GM23338 (cell line): ENCODE results near the gene CHST13. TPM values are rescaled to one million over a fixed set of nuclear protein-coding genes. Genes with fewer than 3 reads are reported as not detected.

Experiments
- ATAC-seq: fragments of 200-7000 bp; cut with Tn5 transposase; 3 replicates; pipeline ENCODE4 v1.9.1; 2020
- DNase-seq: peaks from one replicate; pipeline ENCODE4 v3.0.0-alpha.2; 2015; ENCODE audit warnings: low spot score
- H2AFZ ChIP-seq: fragments of 200-600 bp; sonication (generic); 2 replicates; pipeline ENCODE4 v1.8.0; 2016; ENCODE audit warnings: antibody characterized with exemption, mild to moderate bottlenecking, moderate library complexity
- H3F3A ChIP-seq: fragments of 200-600 bp; sonication (generic); replicated peaks from 2 replicates; pipeline ENCODE4 v1.8.0; 2017; ENCODE audit warnings: antibody characterized with exemption, mixed run types, low read depth
- H3K27ac ChIP-seq: fragments of 200-600 bp; sonication (generic); 2 replicates; pipeline ENCODE4 v1.6.1; 2016; ENCODE audit warnings: low read depth
- H3K27me3 ChIP-seq: fragments of 200-600 bp; sonication (generic); 2 replicates; pipeline ENCODE4 v1.8.0; 2016; ENCODE audit warnings: mild to moderate bottlenecking, mixed run types, moderate library complexity; ENCODE audit not compliant: insufficient read depth
- H3K36me3 ChIP-seq: fragments of 200-600 bp; sonication (generic); 2 replicates; pipeline ENCODE4 v1.8.0; 2016; ENCODE audit warnings: mild to moderate bottlenecking; ENCODE audit not compliant: insufficient read depth
- H3K4me1 ChIP-seq: fragments of 200-600 bp; sonication (generic); 2 replicates; pipeline ENCODE4 v1.8.0; 2016; ENCODE audit warnings: mild to moderate bottlenecking, moderate library complexity; ENCODE audit not compliant: insufficient read depth
- H3K4me2 ChIP-seq: fragments of 200-600 bp; sonication (generic); 2 replicates; pipeline ENCODE4 v1.7.1; 2017; ENCODE audit warnings: mixed run types
- H3K4me3 ChIP-seq: fragments of 200-600 bp; sonication (generic); 2 replicates; pipeline ENCODE4 v1.6.1; 2016; ENCODE audit warnings: mixed run types
- H3K79me2 ChIP-seq: fragments of 200-600 bp; sonication (generic); replicated peaks from 2 replicates; pipeline ENCODE4 v1.8.0; 2017; ENCODE audit warnings: mild to moderate bottlenecking; ENCODE audit not compliant: insufficient read depth
- H3K9me2 ChIP-seq: fragments of 200-600 bp; sonication (generic); 2 replicates; pipeline ENCODE4 v1.8.0; 2017; ENCODE audit not compliant: insufficient read depth
- H4K20me1 ChIP-seq: fragments of 200-600 bp; sonication (generic); replicated peaks from 2 replicates; pipeline ENCODE4 v1.8.0; 2017; ENCODE audit warnings: mild to moderate bottlenecking; ENCODE audit not compliant: insufficient read depth
- H3K27ac Mint-ChIP-seq: 2 replicates; pipeline ENCODE4 v1.8.0; 2020; ENCODE audit warnings: inconsistent platforms, mild to moderate bottlenecking, moderate library complexity, mixed read lengths
- H3K27me3 Mint-ChIP-seq: 3 replicates; pipeline ENCODE4 v1.8.0; 2022; ENCODE audit warnings: low read depth, mild to moderate bottlenecking, moderate library complexity, mixed read lengths, inconsistent platforms; ENCODE audit not compliant: insufficient read depth, poor library complexity
- H3K36me3 Mint-ChIP-seq: 3 replicates; pipeline ENCODE4 v1.8.0; 2021; ENCODE audit warnings: low read depth, mild to moderate bottlenecking, inconsistent platforms, moderate library complexity, mixed read lengths
- H3K4me1 Mint-ChIP-seq: 3 replicates; pipeline ENCODE4 v1.8.0; 2020; ENCODE audit warnings: mild to moderate bottlenecking, inconsistent platforms, mixed read lengths
- H3K4me3 Mint-ChIP-seq: 3 replicates; pipeline ENCODE4 v1.8.0; 2021; ENCODE audit warnings: moderate library complexity, mild to moderate bottlenecking, inconsistent platforms, mixed read lengths
- H3K9me3 Mint-ChIP-seq: 3 replicates; pipeline ENCODE4 v1.8.0; 2020; ENCODE audit warnings: moderate library complexity, mild to moderate bottlenecking, inconsistent platforms, mixed read lengths
- CREB1 ChIP-seq: fragments of 250-450 bp; sonication (Bioruptor Pico); IDR thresholded peaks from 2 replicates; pipeline ENCODE4 v1.5.0; 2020; ENCODE audit warnings: low read depth, mild to moderate bottlenecking, moderate library complexity
- EZH2phosphoT487 ChIP-seq: fragments of 200-600 bp; sonication (generic); IDR thresholded peaks from one replicate; pipeline ENCODE4 v1.8.1; 2018; ENCODE audit warnings: antibody characterized with exemption; ENCODE audit not compliant: unreplicated experiment
- JUNB ChIP-seq: IDR thresholded peaks from one replicate; pipeline ENCODE4 v1.6.1; 2016; ENCODE audit warnings: antibody characterized with exemption; ENCODE audit not compliant: unreplicated experiment
- NANOG ChIP-seq: IDR thresholded peaks from 2 replicates; pipeline ENCODE4 v1.6.1; 2016; ENCODE audit warnings: antibody characterized with exemption, borderline replicate concordance
- STAT1 ChIP-seq: IDR thresholded peaks from one replicate; pipeline ENCODE4 v1.6.1; 2016; ENCODE audit warnings: antibody characterized with exemption; ENCODE audit not compliant: unreplicated experiment
- ZNF331 ChIP-seq: fragments of 250-450 bp; sonication (Bioruptor Pico); IDR thresholded peaks from 2 replicates; pipeline ENCODE4 v1.5.0; 2020; ENCODE audit warnings: low read depth, mild to moderate bottlenecking, moderate library complexity
- polyA plus RNA-seq: library from polyadenylated mRNA; unstranded; fragments of >200 nt; fragmentation: Nextera tagmentation; extraction: Ambion mirVana; gene quantifications from 2 replicates; pipeline ENCODE4 v1.2.1, GENCODE V29; 2016
- total RNA-seq: library from RNA; depleted of rRNA; stranded (reverse); fragments of >200 nt; shearing (Covaris generic); gene quantifications from 2 replicates; pipeline ENCODE4 v1.2.3, GENCODE V29; 2014
- TF ChIP-seq, protein P1 (sequence below): fragments of 250-450 bp; sonication (Bioruptor Pico); IDR thresholded peaks from 2 replicates; pipeline ENCODE4 v1.5.0; 2020; ENCODE audit warnings: mild to moderate bottlenecking, moderate library complexity
- TF ChIP-seq, protein P2 (sequence below), 2 experiments: fragments of 200-600 bp in 1 of 2; sonication (generic) in 1 of 2; conservative IDR thresholded peaks; 2 replicates each; pipeline versions ENCODE4 v1.5.1 to v1.6.1; 2016 to 2017; ENCODE audit warnings: antibody characterized with exemption in 2 of 2, low read depth in 2 of 2, mild to moderate bottlenecking in 2 of 2, moderate library complexity in 1 of 2
- TF ChIP-seq, protein P3 (sequence below): IDR thresholded peaks from 2 replicates; pipeline ENCODE4 v1.6.1; 2016; ENCODE audit warnings: antibody characterized with exemption
- TF ChIP-seq, protein P4 (sequence below): IDR thresholded peaks from one replicate; pipeline ENCODE4 v1.6.1; 2018; ENCODE audit warnings: antibody characterized with exemption; ENCODE audit not compliant: unreplicated experiment

The CHST13 gene
- total and polyA plus RNA-seq, 2 experiments from 2014 or later = 3.7 to 8.4 TPM

DNA sequence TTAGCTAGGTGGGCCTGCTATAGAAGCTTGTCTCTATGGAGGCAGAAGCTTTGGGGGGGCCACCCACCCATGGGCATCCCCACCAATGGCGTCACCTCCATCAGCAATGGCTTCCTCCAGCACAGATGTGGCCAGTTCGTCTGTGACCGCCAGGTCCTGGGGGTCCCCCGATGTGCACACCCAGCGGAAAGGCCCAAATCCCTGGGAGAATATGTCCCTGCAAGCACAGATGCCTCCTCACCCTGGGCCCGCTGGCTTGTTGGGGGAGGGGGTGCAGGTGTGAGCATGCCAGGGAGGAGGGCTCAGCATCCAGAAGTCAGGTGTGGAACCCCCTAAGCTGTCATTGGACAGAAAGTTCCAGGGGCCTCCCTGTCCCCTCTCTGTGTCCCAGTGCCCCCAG is 26.0 kb upstream of the CHST13 start:
- Mint-ChIP-seq H3K9me3 (no peaks in the 10 kb centered on the region), H3K27ac (no peak overlapping the region), H3K4me1 (peaks cover 14% of the 10 kb centered on the region), H3K27me3 (peaks cover 15% of the 10 kb centered on the region), H3K4me3 (no peak overlapping the region), H3K36me3 (no peaks in the 10 kb centered on the region)
- H4K20me1 ChIP-seq = no peaks in the 10 kb centered on the region
- no peak for DNase-seq
- peaks cover 8% of the 10 kb centered on the region; the same call in 1 of the 2 replicates for H3K4me1 ChIP-seq
- no peak overlapping the region for H3K4me3 ChIP-seq
- ATAC-seq = no peak
- no peaks in the 10 kb centered on the region for H3K79me2 ChIP-seq
- no peak overlapping the region for H3K4me2 ChIP-seq
- no peak for TF ChIP-seq JUNB
- no peaks in the 10 kb centered on the region for H3K27me3 ChIP-seq
- peaks cover 13% of the 10 kb centered on the region for H3F3A ChIP-seq
- H3K9me2 ChIP-seq = no peaks in the 10 kb centered on the region
- H3K36me3 ChIP-seq = no peaks in the 10 kb centered on the region
- no peak overlapping the region for H2AFZ ChIP-seq
- H3K27ac ChIP-seq = no peak overlapping the region

DNA sequence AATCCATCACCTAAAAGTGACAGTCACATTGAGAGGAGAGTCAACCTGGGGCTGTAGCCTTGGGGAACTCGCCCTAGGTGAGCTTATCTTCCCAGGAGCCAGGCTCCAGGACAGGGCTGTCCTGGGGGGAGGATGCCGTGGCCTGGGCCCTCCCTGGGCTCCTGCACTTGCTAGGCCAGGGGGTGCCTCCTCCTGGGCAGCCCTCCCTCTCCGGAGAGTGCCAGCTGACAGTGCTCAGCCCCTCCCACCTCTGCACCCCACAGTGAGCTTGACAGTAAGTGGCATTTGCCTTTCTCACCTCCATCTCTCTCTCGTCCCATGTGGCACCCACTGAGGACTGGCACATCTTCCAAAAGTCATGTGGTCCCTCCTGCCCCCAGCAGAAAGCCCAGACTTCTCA is 25.5 kb upstream of the CHST13 start:
- Histone ChIP-seq H3K27me3 (no peaks in the 10 kb centered on the region), H3K9me2 (no peaks in the 10 kb centered on the region), H3K79me2 (no peaks in the 10 kb centered on the region), H3K36me3 (no peaks in the 10 kb centered on the region), H3F3A (peaks cover 13% of the 10 kb centered on the region), H3K4me2 (no peak overlapping the region), H3K4me3 (no peak overlapping the region), H3K27ac (no peak overlapping the region), H4K20me1 (no peaks in the 10 kb centered on the region), H3K4me1 (peaks cover 8% of the 10 kb centered on the region; the same call in 1 of the 2 replicates), H2AFZ (no peak overlapping the region)
- no peaks in the 10 kb centered on the region for H3K9me3 Mint-ChIP-seq
- ATAC-seq (no peak), DNase-seq (no peak)
- H3K27me3 Mint-ChIP-seq = peaks cover 15% of the 10 kb centered on the region
- H3K4me1 Mint-ChIP-seq = peaks cover 14% of the 10 kb centered on the region
- H3K27ac Mint-ChIP-seq = peak overlapping the region; percentile 72; the same call in 1 of the 2 replicates
- no peaks in the 10 kb centered on the region for H3K36me3 Mint-ChIP-seq
- H3K4me3 Mint-ChIP-seq = no peak overlapping the region
- TF ChIP-seq, protein P1, sequence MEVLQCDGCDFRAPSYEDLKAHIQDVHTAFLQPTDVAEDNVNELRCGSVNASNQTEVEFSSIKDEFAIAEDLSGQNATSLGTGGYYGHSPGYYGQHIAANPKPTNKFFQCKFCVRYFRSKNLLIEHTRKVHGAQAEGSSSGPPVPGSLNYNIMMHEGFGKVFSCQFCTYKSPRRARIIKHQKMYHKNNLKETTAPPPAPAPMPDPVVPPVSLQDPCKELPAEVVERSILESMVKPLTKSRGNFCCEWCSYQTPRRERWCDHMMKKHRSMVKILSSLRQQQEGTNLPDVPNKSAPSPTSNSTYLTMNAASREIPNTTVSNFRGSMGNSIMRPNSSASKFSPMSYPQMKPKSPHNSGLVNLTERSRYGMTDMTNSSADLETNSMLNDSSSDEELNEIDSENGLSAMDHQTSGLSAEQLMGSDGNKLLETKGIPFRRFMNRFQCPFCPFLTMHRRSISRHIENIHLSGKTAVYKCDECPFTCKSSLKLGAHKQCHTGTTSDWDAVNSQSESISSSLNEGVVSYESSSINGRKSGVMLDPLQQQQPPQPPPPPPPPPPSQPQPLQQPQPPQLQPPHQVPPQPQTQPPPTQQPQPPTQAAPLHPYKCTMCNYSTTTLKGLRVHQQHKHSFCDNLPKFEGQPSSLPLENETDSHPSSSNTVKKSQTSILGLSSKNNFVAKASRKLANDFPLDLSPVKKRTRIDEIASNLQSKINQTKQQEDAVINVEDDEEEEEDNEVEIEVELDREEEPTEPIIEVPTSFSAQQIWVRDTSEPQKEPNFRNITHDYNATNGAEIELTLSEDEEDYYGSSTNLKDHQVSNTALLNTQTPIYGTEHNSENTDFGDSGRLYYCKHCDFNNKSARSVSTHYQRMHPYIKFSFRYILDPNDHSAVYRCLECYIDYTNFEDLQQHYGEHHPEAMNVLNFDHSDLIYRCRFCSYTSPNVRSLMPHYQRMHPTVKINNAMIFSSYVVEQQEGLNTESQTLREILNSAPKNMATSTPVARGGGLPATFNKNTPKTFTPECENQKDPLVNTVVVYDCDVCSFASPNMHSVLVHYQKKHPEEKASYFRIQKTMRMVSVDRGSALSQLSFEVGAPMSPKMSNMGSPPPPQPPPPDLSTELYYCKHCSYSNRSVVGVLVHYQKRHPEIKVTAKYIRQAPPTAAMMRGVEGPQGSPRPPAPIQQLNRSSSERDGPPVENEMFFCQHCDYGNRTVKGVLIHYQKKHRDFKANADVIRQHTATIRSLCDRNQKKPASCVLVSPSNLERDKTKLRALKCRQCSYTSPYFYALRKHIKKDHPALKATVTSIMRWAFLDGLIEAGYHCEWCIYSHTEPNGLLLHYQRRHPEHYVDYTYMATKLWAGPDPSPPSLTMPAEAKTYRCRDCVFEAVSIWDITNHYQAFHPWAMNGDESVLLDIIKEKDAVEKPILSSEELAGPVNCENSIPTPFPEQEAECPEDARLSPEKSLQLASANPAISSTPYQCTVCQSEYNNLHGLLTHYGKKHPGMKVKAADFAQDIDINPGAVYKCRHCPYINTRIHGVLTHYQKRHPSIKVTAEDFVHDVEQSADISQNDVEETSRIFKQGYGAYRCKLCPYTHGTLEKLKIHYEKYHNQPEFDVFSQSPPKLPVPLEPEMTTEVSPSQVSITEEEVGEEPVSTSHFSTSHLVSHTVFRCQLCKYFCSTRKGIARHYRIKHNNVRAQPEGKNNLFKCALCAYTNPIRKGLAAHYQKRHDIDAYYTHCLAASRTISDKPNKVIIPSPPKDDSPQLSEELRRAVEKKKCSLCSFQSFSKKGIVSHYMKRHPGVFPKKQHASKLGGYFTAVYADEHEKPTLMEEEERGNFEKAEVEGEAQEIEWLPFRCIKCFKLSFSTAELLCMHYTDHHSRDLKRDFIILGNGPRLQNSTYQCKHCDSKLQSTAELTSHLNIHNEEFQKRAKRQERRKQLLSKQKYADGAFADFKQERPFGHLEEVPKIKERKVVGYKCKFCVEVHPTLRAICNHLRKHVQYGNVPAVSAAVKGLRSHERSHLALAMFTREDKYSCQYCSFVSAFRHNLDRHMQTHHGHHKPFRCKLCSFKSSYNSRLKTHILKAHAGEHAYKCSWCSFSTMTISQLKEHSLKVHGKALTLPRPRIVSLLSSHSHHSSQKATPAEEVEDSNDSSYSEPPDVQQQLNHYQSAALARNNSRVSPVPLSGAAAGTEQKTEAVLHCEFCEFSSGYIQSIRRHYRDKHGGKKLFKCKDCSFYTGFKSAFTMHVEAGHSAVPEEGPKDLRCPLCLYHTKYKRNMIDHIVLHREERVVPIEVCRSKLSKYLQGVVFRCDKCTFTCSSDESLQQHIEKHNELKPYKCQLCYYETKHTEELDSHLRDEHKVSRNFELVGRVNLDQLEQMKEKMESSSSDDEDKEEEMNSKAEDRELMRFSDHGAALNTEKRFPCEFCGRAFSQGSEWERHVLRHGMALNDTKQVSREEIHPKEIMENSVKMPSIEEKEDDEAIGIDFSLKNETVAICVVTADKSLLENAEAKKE (CRISPR knock-in tag) = no peak
- no peak for TF ChIP-seq NANOG
- TF ChIP-seq, protein P2, sequence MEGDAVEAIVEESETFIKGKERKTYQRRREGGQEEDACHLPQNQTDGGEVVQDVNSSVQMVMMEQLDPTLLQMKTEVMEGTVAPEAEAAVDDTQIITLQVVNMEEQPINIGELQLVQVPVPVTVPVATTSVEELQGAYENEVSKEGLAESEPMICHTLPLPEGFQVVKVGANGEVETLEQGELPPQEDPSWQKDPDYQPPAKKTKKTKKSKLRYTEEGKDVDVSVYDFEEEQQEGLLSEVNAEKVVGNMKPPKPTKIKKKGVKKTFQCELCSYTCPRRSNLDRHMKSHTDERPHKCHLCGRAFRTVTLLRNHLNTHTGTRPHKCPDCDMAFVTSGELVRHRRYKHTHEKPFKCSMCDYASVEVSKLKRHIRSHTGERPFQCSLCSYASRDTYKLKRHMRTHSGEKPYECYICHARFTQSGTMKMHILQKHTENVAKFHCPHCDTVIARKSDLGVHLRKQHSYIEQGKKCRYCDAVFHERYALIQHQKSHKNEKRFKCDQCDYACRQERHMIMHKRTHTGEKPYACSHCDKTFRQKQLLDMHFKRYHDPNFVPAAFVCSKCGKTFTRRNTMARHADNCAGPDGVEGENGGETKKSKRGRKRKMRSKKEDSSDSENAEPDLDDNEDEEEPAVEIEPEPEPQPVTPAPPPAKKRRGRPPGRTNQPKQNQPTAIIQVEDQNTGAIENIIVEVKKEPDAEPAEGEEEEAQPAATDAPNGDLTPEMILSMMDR (conservative IDR thresholded peaks at IDR 0.05; ENCODE audit: low read depth in 2 of 2) = no peak
- TF ChIP-seq, protein P3, sequence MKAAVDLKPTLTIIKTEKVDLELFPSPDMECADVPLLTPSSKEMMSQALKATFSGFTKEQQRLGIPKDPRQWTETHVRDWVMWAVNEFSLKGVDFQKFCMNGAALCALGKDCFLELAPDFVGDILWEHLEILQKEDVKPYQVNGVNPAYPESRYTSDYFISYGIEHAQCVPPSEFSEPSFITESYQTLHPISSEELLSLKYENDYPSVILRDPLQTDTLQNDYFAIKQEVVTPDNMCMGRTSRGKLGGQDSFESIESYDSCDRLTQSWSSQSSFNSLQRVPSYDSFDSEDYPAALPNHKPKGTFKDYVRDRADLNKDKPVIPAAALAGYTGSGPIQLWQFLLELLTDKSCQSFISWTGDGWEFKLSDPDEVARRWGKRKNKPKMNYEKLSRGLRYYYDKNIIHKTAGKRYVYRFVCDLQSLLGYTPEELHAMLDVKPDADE = no peak
- TF ChIP-seq, protein P4, sequence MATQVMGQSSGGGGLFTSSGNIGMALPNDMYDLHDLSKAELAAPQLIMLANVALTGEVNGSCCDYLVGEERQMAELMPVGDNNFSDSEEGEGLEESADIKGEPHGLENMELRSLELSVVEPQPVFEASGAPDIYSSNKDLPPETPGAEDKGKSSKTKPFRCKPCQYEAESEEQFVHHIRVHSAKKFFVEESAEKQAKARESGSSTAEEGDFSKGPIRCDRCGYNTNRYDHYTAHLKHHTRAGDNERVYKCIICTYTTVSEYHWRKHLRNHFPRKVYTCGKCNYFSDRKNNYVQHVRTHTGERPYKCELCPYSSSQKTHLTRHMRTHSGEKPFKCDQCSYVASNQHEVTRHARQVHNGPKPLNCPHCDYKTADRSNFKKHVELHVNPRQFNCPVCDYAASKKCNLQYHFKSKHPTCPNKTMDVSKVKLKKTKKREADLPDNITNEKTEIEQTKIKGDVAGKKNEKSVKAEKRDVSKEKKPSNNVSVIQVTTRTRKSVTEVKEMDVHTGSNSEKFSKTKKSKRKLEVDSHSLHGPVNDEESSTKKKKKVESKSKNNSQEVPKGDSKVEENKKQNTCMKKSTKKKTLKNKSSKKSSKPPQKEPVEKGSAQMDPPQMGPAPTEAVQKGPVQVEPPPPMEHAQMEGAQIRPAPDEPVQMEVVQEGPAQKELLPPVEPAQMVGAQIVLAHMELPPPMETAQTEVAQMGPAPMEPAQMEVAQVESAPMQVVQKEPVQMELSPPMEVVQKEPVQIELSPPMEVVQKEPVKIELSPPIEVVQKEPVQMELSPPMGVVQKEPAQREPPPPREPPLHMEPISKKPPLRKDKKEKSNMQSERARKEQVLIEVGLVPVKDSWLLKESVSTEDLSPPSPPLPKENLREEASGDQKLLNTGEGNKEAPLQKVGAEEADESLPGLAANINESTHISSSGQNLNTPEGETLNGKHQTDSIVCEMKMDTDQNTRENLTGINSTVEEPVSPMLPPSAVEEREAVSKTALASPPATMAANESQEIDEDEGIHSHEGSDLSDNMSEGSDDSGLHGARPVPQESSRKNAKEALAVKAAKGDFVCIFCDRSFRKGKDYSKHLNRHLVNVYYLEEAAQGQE = no peak
- no peak for TF ChIP-seq STAT1
- no peak for TF ChIP-seq ZNF331 (CRISPR knock-in tag)
- TF ChIP-seq EZH2phosphoT487 = no peak
- no peak for TF ChIP-seq CREB1 (CRISPR knock-in tag)
